Keratinocyte (primary cell): ENCODE measurements around the gene LRRFIP2. TPM values are rescaled to one million over a fixed set of nuclear protein-coding genes. Genes with fewer than 3 reads are reported as not detected.

Experiments used
- DNase-seq: peaks from one replicate; pipeline ENCODE4 v3.0.0-alpha.2; 2011; ENCODE audit warnings: low read depth, missing footprints, low spot score
- FAIRE-seq: peaks from 2 replicates; lab custom pipeline; 2011; peaks lifted over from hg19 to GRCh38; lab: Jason Lieb, UNC
- H2AFZ ChIP-seq: 2 replicates; pipeline ENCODE4 v1.6.0; 2012; ENCODE audit warnings: low read length, control low read depth, inconsistent platforms; ENCODE audit not compliant: control insufficient read depth
- H3K27ac ChIP-seq: 2 replicates; pipeline ENCODE4 v1.5.1; 2011; ENCODE audit warnings: low read length; ENCODE audit not compliant: control insufficient read depth, insufficient read depth
- H3K27me3 ChIP-seq: 3 replicates; pipeline ENCODE4 v1.6.0; 2011; ENCODE audit warnings: low read length; ENCODE audit not compliant: control insufficient read depth, insufficient read depth; ENCODE audit errors: extremely low read depth
- H3K36me3 ChIP-seq, 2 experiments: 2 replicates in 1 of 2; 3 replicates in 1 of 2; pipeline ENCODE4 v1.5.1; 2011; ENCODE audit warnings: low read length in 2 of 2, mild to moderate bottlenecking in 1 of 2; ENCODE audit not compliant: control insufficient read depth in 2 of 2, insufficient read depth in 2 of 2; ENCODE audit errors: extremely low read depth in 1 of 2
- H3K4me1 ChIP-seq: 3 replicates; pipeline ENCODE4 v1.5.1; 2011; ENCODE audit warnings: low read length; ENCODE audit not compliant: control insufficient read depth, insufficient read depth; ENCODE audit errors: extremely low read depth
- H3K4me2 ChIP-seq: 3 replicates; pipeline ENCODE4 v1.6.0; 2011; ENCODE audit warnings: low read depth, low read length; ENCODE audit not compliant: control insufficient read depth, insufficient read depth; ENCODE audit errors: extremely low read depth
- H3K4me3 ChIP-seq, 3 experiments: fragments of 200-600 bp in 1 of 3; sonication (generic) in 1 of 3; 2 replicates in 2 of 3; 3 replicates in 1 of 3; pipeline ENCODE4 v1.5.1; 2011 to 2016; ENCODE audit warnings: low read length in 3 of 3, mild to moderate bottlenecking in 3 of 3, control low read depth in 2 of 3, inconsistent platforms in 1 of 3, low read depth in 1 of 3, mixed read lengths in 1 of 3, mixed run types in 1 of 3, moderate library complexity in 1 of 3; ENCODE audit not compliant: control insufficient read depth in 2 of 3, insufficient read depth in 2 of 3; ENCODE audit errors: extremely low read depth in 1 of 3
- H3K79me2 ChIP-seq: 2 replicates; pipeline ENCODE4 v1.6.0; 2012; ENCODE audit warnings: low read length; ENCODE audit not compliant: control insufficient read depth, insufficient read depth
- H3K9ac ChIP-seq: 3 replicates; pipeline ENCODE4 v1.6.0; 2011; ENCODE audit warnings: low read length; ENCODE audit not compliant: control insufficient read depth, insufficient read depth; ENCODE audit errors: extremely low read depth
- H3K9me1 ChIP-seq: 3 replicates; pipeline ENCODE4 v1.6.0; 2011; ENCODE audit warnings: low read length; ENCODE audit not compliant: control insufficient read depth, insufficient read depth; ENCODE audit errors: extremely low read depth
- H3K9me3 ChIP-seq: 2 replicates; pipeline ENCODE4 v1.5.1; 2012; ENCODE audit warnings: low read depth, low read length; ENCODE audit not compliant: control insufficient read depth
- H4K20me1 ChIP-seq: 3 replicates; pipeline ENCODE4 v1.6.0; 2011; ENCODE audit warnings: low read length; ENCODE audit not compliant: control insufficient read depth, insufficient read depth; ENCODE audit errors: extremely low read depth
- CTCF ChIP-seq, 3 experiments: IDR thresholded peaks in 1 of 3; conservative IDR thresholded peaks in 1 of 3; optimal IDR thresholded peaks in 1 of 3; 2 replicates in 2 of 3; 3 replicates in 1 of 3; pipeline versions ENCODE3 to v1.5.1; 2011; ENCODE audit warnings: low read length in 3 of 3, mild to moderate bottlenecking in 3 of 3, moderate library complexity in 2 of 3, control low read depth in 1 of 3, inconsistent platforms in 1 of 3; ENCODE audit not compliant: insufficient read depth in 2 of 3; ENCODE audit errors: extremely low read depth in 1 of 3
- EZH2 ChIP-seq: IDR thresholded peaks from one replicate; pipeline ENCODE4 v1.6.1; 2012; ENCODE audit warnings: inconsistent platforms, mild to moderate bottlenecking, low read length, moderate library complexity
- dilution Hi-C: fragments of 300-500 bp; cut with MboI; formaldehyde crosslinking; loops from one replicate; pipeline ENCODE4 v1.7.0; 2020; ENCODE audit warnings: low sequenced_read_pairs; ENCODE audit not compliant: extremely low pct_ligation_motif_present
- polyA plus RNA-seq, 5 experiments: library from polyadenylated mRNA; depleted of rRNA in 3 of 5; stranded (reverse) in 3 of 5; stranded (forward) in 1 of 5; unstranded in 1 of 5; fragments of >200 nt; gene quantifications; 1 replicate in 1 of 5; 2 replicates in 3 of 5; 3 replicates in 1 of 5; pipeline versions ENCODE4 v1.2.1 to v1.2.3, GENCODE V29; 2011 to 2012; ENCODE audit warnings: missing spikeins in 2 of 5, low read depth in 1 of 5, low replicate concordance in 1 of 5

Gene LRRFIP2
- polyA plus RNA-seq, 1 donor (not counting 4 experiments of a cell fraction or from before 2014, with no cell fraction given): 70.3 TPM

GRCh38 chr3:37149257-37149656 lies 25.1 kb downstream of the LRRFIP2 start:
- Histone ChIP-seq H3K36me3 (peaks cover 2 to 5% of the 10 kb centered on the region in 2 experiments), H2AFZ (no peak overlapping the region), H4K20me1 (no peaks in the 10 kb centered on the region), H3K9ac (no peak overlapping the region), H3K4me3 (no peak overlapping the region), H3K9me1 (no peaks in the 10 kb centered on the region), H3K4me1 (no peaks in the 10 kb centered on the region), H3K79me2 (peaks cover 74% of the 10 kb centered on the region), H3K4me2 (no peak overlapping the region), H3K9me3 (no peaks in the 10 kb centered on the region), H3K27ac (no peak overlapping the region), H3K27me3 (no peaks in the 10 kb centered on the region)
- dilution Hi-C loops: no loop called here
- TF ChIP-seq EZH2: no peak
- TF ChIP-seq CTCF (optimal IDR thresholded peaks at IDR 0.05 in 1 of 3, IDR thresholded peaks at IDR 0.05 in 1 of 3, conservative IDR thresholded peaks at IDR 0.05 in 1 of 3; ENCODE audit: extremely low read depth in 1 of 3, insufficient read depth in 2 of 3, low read length in 3 of 3): no peak
- FAIRE-seq (no peak), DNase-seq (no peak)

- Histone ChIP-seq H3K9me3 (no peaks in the 10 kb centered on the region), H3K4me2 (no peak overlapping the region), H3K4me3 (no peak overlapping the region), H3K79me2 (peaks cover 73% of the 10 kb centered on the region), H3K27me3 (no peaks in the 10 kb centered on the region), H3K4me1 (no peaks in the 10 kb centered on the region), H3K9me1 (no peaks in the 10 kb centered on the region), H3K9ac (no peak overlapping the region), H3K27ac (no peak overlapping the region), H3K36me3 (peaks cover 6 to 11% of the 10 kb centered on the region in 2 experiments), H4K20me1 (no peaks in the 10 kb centered on the region), H2AFZ (no peak overlapping the region)
- TF ChIP-seq EZH2 (no peak), CTCF (optimal IDR thresholded peaks at IDR 0.05 in 1 of 3, IDR thresholded peaks at IDR 0.05 in 1 of 3, conservative IDR thresholded peaks at IDR 0.05 in 1 of 3; ENCODE audit: extremely low read depth in 1 of 3, insufficient read depth in 2 of 3, low read length in 3 of 3) (no peak)
- DNase-seq: no peak
- dilution Hi-C loops: no loop called here
- no peak for FAIRE-seq
Observed at GRCh38 chr3:37148208-37148607, 26.2 kb downstream of the LRRFIP2 start.
